Measurements from ENCODE around the gene ZBTB49.

ZBTB49 gene

DNA sequence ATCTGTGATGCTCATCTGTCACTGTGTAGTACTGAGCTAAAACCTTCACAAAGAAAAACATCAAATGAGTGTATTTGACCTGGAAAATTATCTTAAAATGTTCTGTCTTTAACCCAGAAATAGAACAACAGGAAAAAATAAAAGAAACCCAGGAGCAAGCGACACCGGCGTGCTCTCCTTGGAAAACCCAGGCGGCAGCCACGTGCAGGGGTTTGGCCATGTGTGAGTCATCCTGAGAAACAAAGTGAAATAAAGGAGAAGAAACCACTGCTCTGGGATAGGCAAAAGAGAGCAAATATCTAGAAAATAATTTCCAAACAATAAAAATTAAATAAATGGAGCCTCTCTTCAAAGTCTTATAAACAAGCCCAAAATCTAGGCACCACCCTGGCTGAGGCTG is 22.1 kb upstream of the ZBTB49 start:
- no peak for TF ChIP-seq CTCF (conservative IDR thresholded peaks at IDR 0.05; ENCODE audit: low read depth, low read length)
- no peak overlapping the region for H3K4me3 ChIP-seq (ENCODE audit: low read length)
- DNase-seq (ENCODE audit: low read depth): no peak

GRCh38 chr4:4268776-4269175 is 21.3 kb upstream of the ZBTB49 start:
- H3K4me3 ChIP-seq (ENCODE audit: low read length): no peak overlapping the region
- DNase-seq (ENCODE audit: low read depth): no peak

DNA sequence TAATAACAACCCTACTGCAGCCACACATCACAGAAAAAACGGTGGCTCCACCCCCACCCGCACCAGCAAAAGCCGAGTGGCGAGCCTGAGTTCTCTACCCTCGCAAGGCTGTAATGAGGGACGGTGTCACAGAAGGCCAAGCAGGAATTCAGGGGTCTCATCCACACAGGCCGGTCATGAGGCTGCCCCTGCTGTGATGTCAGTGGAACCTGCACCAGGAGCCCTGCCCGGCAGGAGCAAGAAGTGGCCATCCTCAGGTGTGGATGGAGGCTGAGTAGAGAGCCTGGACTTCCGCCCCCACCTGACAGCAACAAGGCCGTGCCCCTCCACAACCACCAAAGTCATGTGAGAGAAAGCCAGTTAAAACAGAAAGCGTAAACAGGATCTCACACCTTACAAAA is 20.7 kb upstream of the ZBTB49 start:
- DNase-seq (ENCODE audit: low read depth): no peak
- H3K4me3 ChIP-seq (ENCODE audit: low read length): no peak overlapping the region
- TF ChIP-seq CTCF (conservative IDR thresholded peaks at IDR 0.05; ENCODE audit: low read depth, low read length): no peak

More at GRCh38 chr4:4268776-4269175, 21.3 kb upstream of the ZBTB49 start:
- TF ChIP-seq CTCF (conservative IDR thresholded peaks at IDR 0.05; ENCODE audit: low read depth, low read length): no peak

GRCh38 chr4:4269856-4270255 is 20.2 kb upstream of the ZBTB49 start:
- no peak overlapping the region for H3K4me3 ChIP-seq (ENCODE audit: low read length)
- DNase-seq (ENCODE audit: low read depth): no peak
- TF ChIP-seq CTCF (conservative IDR thresholded peaks at IDR 0.05; ENCODE audit: low read depth, low read length): no peak

DNA sequence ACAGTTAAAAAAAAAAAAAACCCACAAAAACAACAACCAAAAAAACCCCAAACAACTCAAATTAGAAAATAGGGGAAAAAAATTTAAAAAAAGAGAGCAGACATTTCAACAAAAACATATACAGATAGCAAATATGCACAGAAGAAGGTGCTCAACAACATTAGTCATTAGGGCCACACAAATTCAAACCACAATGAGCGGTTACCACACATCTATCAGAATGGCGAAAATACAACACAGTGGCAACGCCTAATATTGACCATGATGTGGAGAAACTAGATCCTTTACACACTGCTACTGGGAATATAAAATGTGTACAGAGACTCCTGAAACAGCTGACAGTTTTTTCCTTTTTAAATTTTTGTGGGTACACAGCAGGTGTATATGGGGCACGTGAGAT is 19.5 kb upstream of the ZBTB49 start:
- H3K4me3 ChIP-seq (ENCODE audit: low read length): no peak overlapping the region
- no peak for TF ChIP-seq CTCF (conservative IDR thresholded peaks at IDR 0.05; ENCODE audit: low read depth, low read length)
- DNase-seq (ENCODE audit: low read depth): no peak

GRCh38 chr4:4271912-4272311 is 18.1 kb upstream of the ZBTB49 start:
- H3K4me3 ChIP-seq (ENCODE audit: low read length): no peak overlapping the region
- DNase-seq (ENCODE audit: low read depth): no peak
- TF ChIP-seq CTCF (conservative IDR thresholded peaks at IDR 0.05; ENCODE audit: low read depth, low read length): no peak

GRCh38 chr4:4274226-4274625 is 15.8 kb upstream of the ZBTB49 start:
- H3K4me3 ChIP-seq (ENCODE audit: low read length): no peak overlapping the region
- TF ChIP-seq CTCF (conservative IDR thresholded peaks at IDR 0.05; ENCODE audit: low read depth, low read length): no peak
- DNase-seq (ENCODE audit: low read depth): no peak

Measured in retinal pigment epithelial cell (primary cell).